WTC11 (cell line): Measurements from ENCODE around the gene PLET1. TPM values are rescaled to one million over a fixed set of nuclear protein-coding genes. Genes with fewer than 3 reads are reported as not detected.

ENCODE experiments used
- ATAC-seq: fragments of 200-7000 bp; cut with Tn5 transposase; 2 replicates; pipeline ENCODE4 v1.10.0; 2021; ENCODE audit warnings: mild to moderate bottlenecking, moderate library complexity
- CTCF ChIA-PET: fragments of 300-600 bp; sonication (Branson Sonifier 250); formaldehyde crosslinking; loops from one replicate; lab custom pipeline; 2021; ENCODE audit warnings: antibody characterized with exemption; lab: Charles Lee
- POLR2A ChIA-PET: fragments of 350-600 bp; sonication (Branson Sonifier 250); formaldehyde crosslinking; loops from one replicate; lab custom pipeline; 2021; ENCODE audit warnings: antibody characterized with exemption; lab: Charles Lee
- DNase-seq: peaks from one replicate; pipeline ENCODE4 v3.0.0; 2021; ENCODE audit warnings: low spot score
- H3K27ac Mint-ChIP-seq: 2 replicates; pipeline ENCODE4 v1.8.0; 2021; ENCODE audit warnings: mixed read lengths
- H3K27me3 Mint-ChIP-seq: 2 replicates; pipeline ENCODE4 v1.8.0; 2021; ENCODE audit warnings: low read depth, mild to moderate bottlenecking, moderate library complexity, mixed read lengths
- H3K36me3 Mint-ChIP-seq: 2 replicates; pipeline ENCODE4 v1.8.0; 2021; ENCODE audit warnings: mixed read lengths
- H3K4me1 Mint-ChIP-seq: 2 replicates; pipeline ENCODE4 v1.8.0; 2022; ENCODE audit warnings: mixed read lengths
- H3K4me3 Mint-ChIP-seq: 2 replicates; pipeline ENCODE4 v1.8.0; 2021; ENCODE audit warnings: mild to moderate bottlenecking, moderate library complexity, mixed read lengths
- H3K9me3 Mint-ChIP-seq: 2 replicates; pipeline ENCODE4 v1.8.0; 2021; ENCODE audit warnings: mixed read lengths
- CREB1 ChIP-seq: sonication (generic); formaldehyde crosslinking; IDR thresholded peaks from 2 replicates; pipeline ENCODE4 v1.8.0; 2023; ENCODE audit warnings: mild to moderate bottlenecking, missing genetic modification reagents
- FOXJ3 ChIP-seq: sonication (generic); formaldehyde crosslinking; IDR thresholded peaks from 2 replicates; pipeline ENCODE4 v1.9.0; 2021; ENCODE audit warnings: missing genetic modification reagents, mild to moderate bottlenecking, borderline replicate concordance
- KAT7 ChIP-seq: sonication (generic); formaldehyde crosslinking; IDR thresholded peaks from 2 replicates; pipeline ENCODE4 v1.8.1; 2023; ENCODE audit warnings: missing genetic modification reagents, mild to moderate bottlenecking, borderline replicate concordance
- MXD4 ChIP-seq: fragments of 250-450 bp; sonication (Bioruptor Pico); IDR thresholded peaks from 2 replicates; pipeline ENCODE4 v1.8.0; 2021; ENCODE audit warnings: mild to moderate bottlenecking, moderate library complexity, borderline replicate concordance
- RORB ChIP-seq: fragments of 250-450 bp; sonication (Bioruptor Pico); IDR thresholded peaks from 2 replicates; pipeline ENCODE4 v1.9.0; 2021; ENCODE audit warnings: mild to moderate bottlenecking
- SOX15 ChIP-seq: fragments of 250-450 bp; sonication (Bioruptor Pico); IDR thresholded peaks from 2 replicates; pipeline ENCODE4 v1.9.0; 2021; ENCODE audit warnings: mild to moderate bottlenecking
- TEAD1 ChIP-seq: sonication (generic); formaldehyde crosslinking; IDR thresholded peaks from 2 replicates; pipeline ENCODE4 v1.8.0; 2022; ENCODE audit warnings: mild to moderate bottlenecking, missing genetic modification reagents
- ZNF263 ChIP-seq: sonication (generic); formaldehyde crosslinking; IDR thresholded peaks from 2 replicates; pipeline ENCODE4 v1.8.1; 2022; ENCODE audit warnings: low read depth, mild to moderate bottlenecking, moderate library complexity, missing genetic modification reagents
- ZNF317 ChIP-seq: sonication (generic); formaldehyde crosslinking; IDR thresholded peaks from 2 replicates; pipeline ENCODE4 v1.8.1; 2023; ENCODE audit warnings: low read depth, mild to moderate bottlenecking, moderate library complexity, missing genetic modification reagents, borderline replicate concordance
- ZNF416 ChIP-seq: fragments of 250-450 bp; sonication (Bioruptor Pico); IDR thresholded peaks from 2 replicates; pipeline ENCODE4 v1.9.0; 2021; ENCODE audit warnings: mild to moderate bottlenecking, inconsistent platforms
- total RNA-seq: library from RNA; stranded (reverse); gene quantifications from 3 replicates; pipeline ENCODE4 v1.2.3, GENCODE V29; 2021
- TF ChIP-seq, protein P1 (sequence below): sonication (generic); formaldehyde crosslinking; conservative IDR thresholded peaks from 2 replicates; pipeline ENCODE4 v1.8.1; 2022; ENCODE audit warnings: mild to moderate bottlenecking, missing genetic modification reagents
- TF ChIP-seq, protein P2 (sequence below): fragments of 250-450 bp; sonication (Bioruptor Pico); IDR thresholded peaks from 2 replicates; pipeline ENCODE4 v1.9.0; 2021; ENCODE audit warnings: moderate library complexity, mild to moderate bottlenecking, inconsistent platforms, borderline replicate concordance
- TF ChIP-seq, protein P3 (sequence below): fragments of 250-450 bp; sonication (Bioruptor Pico); IDR thresholded peaks from 2 replicates; pipeline ENCODE4 v1.9.0; 2021; ENCODE audit warnings: mild to moderate bottlenecking, borderline replicate concordance
- TF ChIP-seq, protein P4 (sequence below): fragments of 250-450 bp; sonication (Bioruptor Pico); IDR thresholded peaks from 2 replicates; pipeline ENCODE4 v1.9.0; 2021; ENCODE audit warnings: mild to moderate bottlenecking

Gene PLET1
- total RNA-seq, 1 experiment from 2014 or later: not detected

DNA sequence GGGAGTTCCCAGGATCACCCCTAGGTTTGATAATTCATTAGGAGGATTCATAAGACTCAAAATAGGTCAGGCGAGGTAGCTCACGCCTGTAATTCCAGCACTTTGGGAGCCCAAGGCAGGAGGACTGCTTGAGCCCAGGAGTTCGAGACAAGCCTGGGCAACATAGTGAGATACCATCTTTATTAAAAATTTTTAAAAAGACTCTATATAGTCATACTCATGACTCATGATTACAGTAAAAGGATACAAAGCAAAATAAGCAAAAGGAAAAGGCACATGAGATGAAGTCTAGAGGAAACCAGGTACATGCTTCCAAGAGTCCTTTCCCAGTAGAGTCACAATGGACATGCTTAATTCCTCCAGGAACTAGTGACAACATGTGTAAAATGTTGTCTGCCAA is 48.4 kb downstream of the PLET1 start:
- Mint-ChIP-seq H3K4me1 (no peaks in the 10 kb centered on the region), H3K27ac (no peak overlapping the region), H3K36me3 (no peaks in the 10 kb centered on the region), H3K4me3 (no peak overlapping the region), H3K27me3 (peaks cover 16% of the 10 kb centered on the region), H3K9me3 (no peaks in the 10 kb centered on the region)
- POLR2A ChIA-PET: no interaction called here
- CTCF ChIA-PET: interaction anchor here (1.1 kb wide), 1 partner anchor 68 kb away, joined by 3 read pairs; no protein-coding TSS in a partner anchor
- TF ChIP-seq, protein P1, sequence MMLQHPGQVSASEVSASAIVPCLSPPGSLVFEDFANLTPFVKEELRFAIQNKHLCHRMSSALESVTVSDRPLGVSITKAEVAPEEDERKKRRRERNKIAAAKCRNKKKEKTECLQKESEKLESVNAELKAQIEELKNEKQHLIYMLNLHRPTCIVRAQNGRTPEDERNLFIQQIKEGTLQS (CRISPR knock-in tag): no peak
- TF ChIP-seq, protein P2, sequence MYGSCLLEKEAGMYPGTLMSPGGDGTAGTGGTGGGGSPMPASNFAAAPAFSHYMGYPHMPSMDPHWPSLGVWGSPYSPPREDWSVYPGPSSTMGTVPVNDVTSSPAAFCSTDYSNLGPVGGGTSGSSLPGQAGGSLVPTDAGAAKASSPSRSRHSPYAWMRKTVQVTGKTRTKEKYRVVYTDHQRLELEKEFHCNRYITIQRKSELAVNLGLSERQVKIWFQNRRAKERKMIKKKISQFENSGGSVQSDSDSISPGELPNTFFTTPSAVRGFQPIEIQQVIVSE: no peak
- TF ChIP-seq MXD4 (CRISPR knock-in tag): no peak
- TF ChIP-seq SOX15 (CRISPR knock-in tag): no peak
- no peak for TF ChIP-seq KAT7
- TF ChIP-seq CREB1 (CRISPR knock-in tag): no peak
- TF ChIP-seq RORB (CRISPR knock-in tag): no peak
- ATAC-seq (no peak), DNase-seq (no peak)

DNA sequence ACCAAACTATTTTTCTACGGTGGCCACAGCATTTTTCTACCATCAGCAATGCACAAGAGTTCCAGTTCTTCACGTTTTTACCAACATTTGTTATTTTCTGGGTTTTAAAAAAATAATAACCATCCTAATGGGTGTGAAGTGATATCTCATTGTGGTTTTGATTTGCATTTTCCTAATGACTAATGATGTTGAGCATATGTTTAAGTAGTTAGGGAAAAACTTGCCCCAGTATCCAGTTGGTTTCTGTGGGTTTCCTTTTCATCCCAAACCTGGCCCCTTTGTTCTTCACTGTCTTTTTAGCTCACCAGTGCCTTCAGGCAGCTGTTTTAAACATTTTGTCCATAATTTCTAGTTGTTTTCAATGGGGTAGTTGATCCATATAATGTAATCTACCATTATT is 49.1 kb downstream of the PLET1 start:
- no peaks in the 10 kb centered on the region for H3K4me1 Mint-ChIP-seq
- CTCF ChIA-PET: interaction anchor here (1.1 kb wide), 1 partner anchor 69 kb away, joined by 3 read pairs; no protein-coding TSS in a partner anchor
- H3K4me3 Mint-ChIP-seq: no peak overlapping the region

DNA sequence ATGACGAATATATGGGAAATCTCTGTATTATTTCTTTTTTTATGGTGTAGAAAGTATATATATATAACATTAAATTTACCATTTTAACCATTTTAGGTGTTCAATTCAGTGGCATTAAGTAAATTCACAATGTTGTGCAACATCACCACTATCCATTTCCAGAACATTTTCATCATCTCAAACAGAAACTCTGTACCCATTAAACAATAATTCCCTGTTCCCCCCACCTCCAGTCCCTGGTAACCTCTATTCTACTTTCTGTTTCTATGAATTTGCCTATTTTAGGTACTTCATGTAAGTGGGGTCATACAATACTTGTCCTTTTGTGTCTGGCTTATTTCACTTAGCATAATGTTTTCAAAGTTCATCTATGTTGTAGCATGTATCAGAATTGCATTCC is 49.8 kb downstream of the PLET1 start:
- DNase-seq: no peak
- ATAC-seq: no peak
- CTCF ChIA-PET: no interaction called here
- H3K27ac Mint-ChIP-seq: no peak overlapping the region
- H3K36me3 Mint-ChIP-seq: no peaks in the 10 kb centered on the region
- no peaks in the 10 kb centered on the region for H3K4me1 Mint-ChIP-seq
- TF ChIP-seq FOXJ3 (CRISPR knock-in tag): no peak
- TF ChIP-seq, protein P3, sequence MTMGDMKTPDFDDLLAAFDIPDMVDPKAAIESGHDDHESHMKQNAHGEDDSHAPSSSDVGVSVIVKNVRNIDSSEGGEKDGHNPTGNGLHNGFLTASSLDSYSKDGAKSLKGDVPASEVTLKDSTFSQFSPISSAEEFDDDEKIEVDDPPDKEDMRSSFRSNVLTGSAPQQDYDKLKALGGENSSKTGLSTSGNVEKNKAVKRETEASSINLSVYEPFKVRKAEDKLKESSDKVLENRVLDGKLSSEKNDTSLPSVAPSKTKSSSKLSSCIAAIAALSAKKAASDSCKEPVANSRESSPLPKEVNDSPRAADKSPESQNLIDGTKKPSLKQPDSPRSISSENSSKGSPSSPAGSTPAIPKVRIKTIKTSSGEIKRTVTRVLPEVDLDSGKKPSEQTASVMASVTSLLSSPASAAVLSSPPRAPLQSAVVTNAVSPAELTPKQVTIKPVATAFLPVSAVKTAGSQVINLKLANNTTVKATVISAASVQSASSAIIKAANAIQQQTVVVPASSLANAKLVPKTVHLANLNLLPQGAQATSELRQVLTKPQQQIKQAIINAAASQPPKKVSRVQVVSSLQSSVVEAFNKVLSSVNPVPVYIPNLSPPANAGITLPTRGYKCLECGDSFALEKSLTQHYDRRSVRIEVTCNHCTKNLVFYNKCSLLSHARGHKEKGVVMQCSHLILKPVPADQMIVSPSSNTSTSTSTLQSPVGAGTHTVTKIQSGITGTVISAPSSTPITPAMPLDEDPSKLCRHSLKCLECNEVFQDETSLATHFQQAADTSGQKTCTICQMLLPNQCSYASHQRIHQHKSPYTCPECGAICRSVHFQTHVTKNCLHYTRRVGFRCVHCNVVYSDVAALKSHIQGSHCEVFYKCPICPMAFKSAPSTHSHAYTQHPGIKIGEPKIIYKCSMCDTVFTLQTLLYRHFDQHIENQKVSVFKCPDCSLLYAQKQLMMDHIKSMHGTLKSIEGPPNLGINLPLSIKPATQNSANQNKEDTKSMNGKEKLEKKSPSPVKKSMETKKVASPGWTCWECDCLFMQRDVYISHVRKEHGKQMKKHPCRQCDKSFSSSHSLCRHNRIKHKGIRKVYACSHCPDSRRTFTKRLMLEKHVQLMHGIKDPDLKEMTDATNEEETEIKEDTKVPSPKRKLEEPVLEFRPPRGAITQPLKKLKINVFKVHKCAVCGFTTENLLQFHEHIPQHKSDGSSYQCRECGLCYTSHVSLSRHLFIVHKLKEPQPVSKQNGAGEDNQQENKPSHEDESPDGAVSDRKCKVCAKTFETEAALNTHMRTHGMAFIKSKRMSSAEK (CRISPR knock-in tag): no peak
- H3K4me3 Mint-ChIP-seq: no peak overlapping the region
- POLR2A ChIA-PET: no interaction called here
- H3K9me3 Mint-ChIP-seq: peaks cover 4% of the 10 kb centered on the region
- H3K27me3 Mint-ChIP-seq: peaks cover 8% of the 10 kb centered on the region

More for the DNA sequence above, 49.1 kb downstream of the PLET1 start:
- POLR2A ChIA-PET: no interaction called here
- H3K27me3 Mint-ChIP-seq: peaks cover 11% of the 10 kb centered on the region
- H3K27ac Mint-ChIP-seq: no peak overlapping the region
- TF ChIP-seq ZNF416 (no peak), ZNF317 (CRISPR knock-in tag) (no peak), FOXJ3 (CRISPR knock-in tag) (no peak)
- TF ChIP-seq, protein P4, sequence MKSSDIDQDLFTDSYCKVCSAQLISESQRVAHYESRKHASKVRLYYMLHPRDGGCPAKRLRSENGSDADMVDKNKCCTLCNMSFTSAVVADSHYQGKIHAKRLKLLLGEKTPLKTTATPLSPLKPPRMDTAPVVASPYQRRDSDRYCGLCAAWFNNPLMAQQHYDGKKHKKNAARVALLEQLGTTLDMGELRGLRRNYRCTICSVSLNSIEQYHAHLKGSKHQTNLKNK (CRISPR knock-in tag): no peak
- H3K9me3 Mint-ChIP-seq: peaks cover 4% of the 10 kb centered on the region
- no peak for ATAC-seq
- no peaks in the 10 kb centered on the region for H3K36me3 Mint-ChIP-seq
- DNase-seq: no peak

DNA sequence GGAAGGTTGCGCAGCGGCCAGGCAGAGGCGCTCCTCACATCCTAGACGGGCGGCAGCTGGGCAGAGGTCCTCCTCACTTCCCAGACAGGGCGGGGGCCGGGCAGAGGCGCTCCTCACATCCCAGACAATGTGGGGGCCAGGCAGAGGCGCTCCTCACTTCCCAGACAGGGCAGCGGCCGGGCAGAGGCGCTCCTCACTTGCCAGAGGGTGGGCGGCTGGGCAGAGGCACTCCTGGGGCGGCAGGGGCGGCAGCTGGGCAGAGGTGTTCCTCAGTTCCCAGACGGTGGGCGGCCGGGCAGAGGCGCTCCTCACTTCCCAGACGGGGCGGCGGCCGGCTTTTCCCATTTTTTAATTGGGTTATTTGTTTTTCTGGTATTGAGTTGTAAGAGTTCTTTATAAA is 54.6 kb downstream of the PLET1 start:
- DNase-seq: no peak
- Mint-ChIP-seq H3K36me3 (no peaks in the 10 kb centered on the region), H3K4me1 (no peaks in the 10 kb centered on the region), H3K4me3 (no peak overlapping the region), H3K27me3 (peaks cover 8% of the 10 kb centered on the region), H3K9me3 (peaks cover 4% of the 10 kb centered on the region), H3K27ac (no peak overlapping the region)
- TF ChIP-seq ZNF263 (CRISPR knock-in tag): no peak
- no peak for TF ChIP-seq TEAD1 (CRISPR knock-in tag)
- ATAC-seq: no peak
- ChIA-PET POLR2A (no interaction called here), CTCF (no interaction called here)
